Neural cell (in vitro differentiated cells): ENCODE data around the gene ZXDC. TPM values are rescaled to one million over a fixed set of nuclear protein-coding genes. Genes with fewer than 3 reads are reported as not detected.

ENCODE experiments used
- H2AFZ ChIP-seq: fragments of 200-600, 300-800 bp; sonication (generic), shearing (Covaris generic); 2 replicates; pipeline ENCODE4 v1.6.0; 2014; ENCODE audit warnings: low read depth, mild to moderate bottlenecking, antibody characterized with exemption, low read length, moderate library complexity
- H3F3A ChIP-seq: fragments of 200-600 bp; shearing (Covaris generic); 2 replicates; pipeline ENCODE4 v1.6.1; 2016; ENCODE audit warnings: mild to moderate bottlenecking, moderate library complexity, mixed read lengths, antibody characterized with exemption, low read length; ENCODE audit not compliant: insufficient read depth, poor library complexity, severe bottlenecking
- H3K27ac ChIP-seq: fragments of 200-600, 300-800 bp; sonication (generic), shearing (Covaris generic); 2 replicates; pipeline ENCODE4 v1.5.1; 2014; ENCODE audit warnings: mild to moderate bottlenecking, low read length, moderate library complexity
- H3K27me3 ChIP-seq: fragments of 300-800, 200-600 bp; sonication (generic), shearing (Covaris generic); 2 replicates; pipeline ENCODE4 v1.6.0; 2014; ENCODE audit warnings: mild to moderate bottlenecking, low read depth, low read length, moderate library complexity; ENCODE audit not compliant: insufficient read depth
- H3K36me3 ChIP-seq: fragments of 300-800, 200-600 bp; sonication (generic), shearing (Covaris generic); 2 replicates; pipeline ENCODE4 v1.5.1; 2014; ENCODE audit warnings: mild to moderate bottlenecking, antibody characterized with exemption, low read length, moderate library complexity; ENCODE audit not compliant: insufficient read depth
- H3K4me2 ChIP-seq: fragments of 300-800, 200-600 bp; sonication (generic), shearing (Covaris generic); 2 replicates; pipeline ENCODE4 v1.6.0; 2014; ENCODE audit warnings: mild to moderate bottlenecking, low read length
- H3K4me3 ChIP-seq: fragments of 300-800, 200-600 bp; sonication (generic), shearing (Covaris generic); 2 replicates; pipeline ENCODE4 v1.5.1; 2014; ENCODE audit warnings: mild to moderate bottlenecking, low read length, moderate library complexity
- H3K79me2 ChIP-seq: fragments of 200-600 bp; shearing (Covaris generic); replicated peaks from 2 replicates; pipeline ENCODE4 v1.6.0; 2014; ENCODE audit warnings: mild to moderate bottlenecking, low read length, moderate library complexity; ENCODE audit not compliant: insufficient read depth
- H3K9ac ChIP-seq: fragments of 300-800, 200-600 bp; sonication (generic), shearing (Covaris generic); 2 replicates; pipeline ENCODE4 v1.6.1; 2016; ENCODE audit warnings: mild to moderate bottlenecking, low read length, mixed read lengths
- H3K9me2 ChIP-seq: fragments of 200-600 bp; shearing (Covaris generic); 2 replicates; pipeline ENCODE4 v1.6.1; 2016; ENCODE audit warnings: mild to moderate bottlenecking, low read length, mixed read lengths; ENCODE audit not compliant: insufficient read depth
- H3K9me3 ChIP-seq: fragments of 200-600, 300-800 bp; sonication (generic), shearing (Covaris generic); 2 replicates; pipeline ENCODE4 v1.6.1; 2016; ENCODE audit warnings: mild to moderate bottlenecking, mixed run types, low read length, moderate library complexity, mixed read lengths
- H4K20me1 ChIP-seq: fragments of 200-600 bp; shearing (Covaris generic); 2 replicates; pipeline ENCODE4 v1.6.1; 2016; ENCODE audit warnings: mild to moderate bottlenecking, mixed run types; ENCODE audit not compliant: insufficient read depth
- CTCF ChIP-seq: fragments of 450-650 bp; IDR thresholded peaks from 2 replicates; pipeline ENCODE4 v1.5.1; 2014; ENCODE audit warnings: antibody characterized with exemption, mild to moderate bottlenecking, moderate library complexity; ENCODE audit not compliant: poor library complexity, severe bottlenecking
- EP300 ChIP-seq: fragments of 450-650 bp; conservative IDR thresholded peaks from 2 replicates; pipeline ENCODE4 v1.6.1; 2014; ENCODE audit warnings: antibody characterized with exemption, mild to moderate bottlenecking, moderate library complexity; ENCODE audit not compliant: poor library complexity, severe bottlenecking
- EZH2 ChIP-seq: fragments of 200-600, 300-800 bp; shearing (Covaris generic), sonication (generic); IDR thresholded peaks from 2 replicates; pipeline ENCODE4 v1.6.1; 2014; ENCODE audit warnings: antibody characterized with exemption, low read length, borderline replicate concordance, mild to moderate bottlenecking; ENCODE audit not compliant: insufficient read depth, poor library complexity, severe bottlenecking
- MXI1 ChIP-seq: fragments of 450-650 bp; conservative IDR thresholded peaks from 2 replicates; pipeline ENCODE4 v1.6.1; 2014; ENCODE audit warnings: antibody characterized with exemption, mild to moderate bottlenecking; ENCODE audit not compliant: poor library complexity, severe bottlenecking
- POLR2AphosphoS5 ChIP-seq: IDR thresholded peaks from 2 replicates; pipeline ENCODE4 v1.6.1; 2012
- RAD21 ChIP-seq: fragments of 450-650 bp; conservative IDR thresholded peaks from 2 replicates; pipeline ENCODE4 v1.6.1; 2014; ENCODE audit warnings: antibody characterized with exemption, mild to moderate bottlenecking, moderate library complexity
- REST ChIP-seq: IDR thresholded peaks from 2 replicates; pipeline ENCODE4 v1.6.1; 2012; ENCODE audit warnings: borderline replicate concordance
- SMC3 ChIP-seq: fragments of 450-650 bp; conservative IDR thresholded peaks from 2 replicates; pipeline ENCODE4 v1.6.1; 2014; ENCODE audit warnings: antibody characterized with exemption, mild to moderate bottlenecking, moderate library complexity; ENCODE audit not compliant: poor library complexity
- TAF1 ChIP-seq: IDR thresholded peaks from 2 replicates; pipeline ENCODE4 v1.6.1; 2012; ENCODE audit warnings: low read depth
- polyA plus RNA-seq: library from polyadenylated mRNA; depleted of rRNA; stranded (reverse); fragments of >200 nt; gene quantifications from 2 replicates; pipeline ENCODE4 v1.2.3, GENCODE V29; 2014

Gene ZXDC
- polyA plus RNA-seq, 1 donor from 2014 or later: 22.2 TPM

- TF ChIP-seq CTCF (no peak), REST (no peak)
- Histone ChIP-seq H3K79me2 (no peaks in the 10 kb centered on the region), H3K9me2 (no peaks in the 10 kb centered on the region), H3K27ac (no peak overlapping the region), H3K4me2 (no peak overlapping the region), H3K9me3 (no peaks in the 10 kb centered on the region), H3K4me3 (no peak overlapping the region), H3K36me3 (no peaks in the 10 kb centered on the region), H3F3A (no peaks in the 10 kb centered on the region), H3K9ac (no peak overlapping the region), H4K20me1 (no peaks in the 10 kb centered on the region), H2AFZ (no peak overlapping the region), H3K27me3 (no peaks in the 10 kb centered on the region)
These were observed 79.2 kb downstream of the ZXDC start for GRCh38 chr3:126396536-126396935.

GRCh38 chr3:126395846-126396513 is 79.7 kb downstream of the ZXDC start:
- Histone ChIP-seq H2AFZ (no peak overlapping the region), H3K9me2 (no peaks in the 10 kb centered on the region), H3K9me3 (no peaks in the 10 kb centered on the region), H3K36me3 (no peaks in the 10 kb centered on the region), H3F3A (no peaks in the 10 kb centered on the region), H4K20me1 (no peaks in the 10 kb centered on the region), H3K4me2 (no peak overlapping the region), H3K9ac (no peak overlapping the region), H3K27ac (no peak overlapping the region), H3K79me2 (no peaks in the 10 kb centered on the region), H3K27me3 (no peaks in the 10 kb centered on the region), H3K4me3 (no peak overlapping the region)
- TF ChIP-seq EP300: no peak
- no peak for TF ChIP-seq CTCF
- TF ChIP-seq RAD21: no peak
- TF ChIP-seq POLR2AphosphoS5: no peak
- no peak for TF ChIP-seq SMC3
- no peak for TF ChIP-seq EZH2
- no peak for TF ChIP-seq REST
- TF ChIP-seq MXI1: no peak
- no peak for TF ChIP-seq TAF1
